ENCODE results near the gene FAM240B.
A peak's percentile ranks its signal among the peaks of the same experiment; 100 is the strongest.

FAM240B gene

DNA sequence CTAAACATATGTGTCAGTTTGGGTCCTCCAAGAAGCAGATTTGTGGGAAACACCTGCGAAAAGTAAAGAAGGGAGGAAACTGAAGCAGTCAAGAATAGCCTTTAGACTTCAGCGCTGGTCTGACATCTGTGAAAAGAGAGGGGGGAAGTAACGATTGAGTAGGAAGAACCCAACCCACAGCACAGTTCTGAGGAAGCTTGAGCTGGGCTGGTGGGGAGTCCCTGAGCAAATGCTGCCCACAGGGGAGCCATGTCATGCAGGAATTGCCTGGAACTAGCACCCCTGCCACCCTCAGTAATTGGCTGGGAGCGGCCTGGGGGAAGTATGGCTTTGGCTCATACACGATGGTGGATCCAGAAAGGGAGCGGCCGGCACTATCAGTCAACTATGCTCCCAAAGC lies 20.6 kb downstream of the FAM240B start:
- no peak for DNase-seq

DNA sequence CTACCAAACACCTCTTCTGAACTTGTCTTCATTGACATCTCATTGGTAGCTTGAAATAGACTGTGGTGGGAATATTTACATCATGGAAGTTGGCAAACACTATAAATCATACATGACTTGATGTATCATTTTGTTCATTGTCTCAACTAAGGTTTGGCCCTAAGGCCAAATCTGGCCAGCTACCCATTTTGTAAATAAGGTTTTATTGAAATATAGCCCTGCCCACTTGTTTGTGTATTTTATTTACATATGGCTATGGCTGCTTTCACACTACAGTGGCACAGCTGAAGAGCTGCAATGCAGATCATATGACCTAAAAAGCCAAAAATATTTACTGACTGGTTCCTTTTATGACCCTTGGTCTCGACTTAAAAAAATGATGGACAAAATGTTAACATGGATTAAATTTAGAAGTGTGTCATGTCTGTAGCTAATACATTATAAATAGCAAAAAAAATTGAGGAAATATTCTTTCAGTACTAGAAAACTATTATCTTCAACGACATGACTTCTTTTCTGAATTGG lies 22.1 kb downstream of the FAM240B start:
- no peak for DNase-seq

DNA sequence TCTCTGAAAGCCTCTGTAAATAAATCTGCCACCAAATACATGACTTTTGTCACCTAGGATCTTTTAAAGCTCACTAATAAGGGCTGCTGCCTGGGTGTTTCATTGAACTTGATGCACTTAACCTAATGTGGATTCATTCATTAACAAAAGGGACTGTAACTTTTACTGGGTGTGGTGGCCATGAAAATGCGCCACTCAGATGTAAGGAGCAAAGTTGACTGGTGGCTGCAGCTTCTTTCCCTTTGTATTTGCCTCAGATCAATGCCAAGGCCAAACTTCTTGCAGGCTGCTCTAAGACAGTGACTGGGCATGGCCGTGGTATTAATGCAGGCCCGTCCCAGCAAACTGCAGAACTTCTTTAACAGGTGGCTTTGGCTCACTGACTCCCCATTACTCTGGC lies 22.9 kb downstream of the FAM240B start:
- DNase-seq: no peak

DNA sequence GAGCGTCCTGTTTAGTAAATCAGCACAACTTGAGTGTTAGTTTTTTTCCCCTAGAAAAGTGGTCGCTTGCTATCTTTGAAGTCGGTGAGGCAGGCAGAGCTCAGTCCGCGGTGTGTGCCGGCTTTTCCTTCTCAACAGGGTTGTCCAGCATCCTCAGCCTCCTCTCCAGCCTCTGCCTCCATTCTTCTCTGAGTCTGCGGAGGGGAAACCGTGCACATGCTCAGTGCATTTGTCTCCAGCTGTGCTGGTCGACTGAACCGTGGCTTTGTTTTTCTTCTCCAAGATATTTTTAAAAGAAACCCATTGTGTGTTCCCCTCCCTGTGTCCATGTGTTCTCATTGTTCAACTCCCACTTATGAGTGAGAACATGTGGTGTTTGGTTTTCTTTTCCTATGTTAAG lies 25.3 kb downstream of the FAM240B start:
- no peak for DNase-seq

DNA sequence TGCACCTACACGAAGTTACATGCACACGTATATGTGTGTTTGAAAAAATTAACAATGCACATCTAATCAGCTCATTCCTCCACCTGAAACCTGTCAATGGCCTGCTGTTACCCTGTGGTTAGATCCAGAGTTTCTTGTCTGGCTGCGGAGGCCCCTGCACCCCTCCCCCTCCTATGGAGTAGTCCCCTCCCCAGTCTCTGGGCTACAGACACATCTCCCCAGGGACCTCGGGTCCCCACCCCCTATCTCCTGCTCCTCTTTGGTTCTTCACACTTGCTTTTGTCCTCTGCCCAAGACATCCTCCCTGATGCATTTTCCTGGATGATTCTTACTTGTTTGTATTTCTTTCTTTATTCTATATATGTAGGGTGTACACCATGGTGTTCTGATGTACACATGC lies 27.2 kb downstream of the FAM240B start:
- no peak for DNase-seq

DNA sequence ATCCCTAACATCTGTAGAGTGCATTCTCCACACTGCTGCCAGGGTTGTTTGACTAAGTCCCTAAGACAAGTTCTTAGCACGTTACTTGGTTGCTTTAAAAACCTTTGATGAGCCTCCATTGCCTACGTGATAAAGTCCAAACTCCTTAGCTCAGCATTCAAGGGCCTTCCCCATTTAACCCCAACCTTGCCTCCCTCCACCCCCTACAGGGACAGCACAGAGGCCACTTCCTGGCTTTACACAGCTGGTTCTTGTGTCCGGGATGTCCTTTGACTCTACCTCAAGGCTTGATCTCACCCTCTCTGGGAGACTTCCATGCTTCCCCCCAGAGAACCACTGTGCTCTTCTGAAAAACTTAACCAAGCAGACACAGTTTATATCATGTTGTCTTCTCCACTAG lies 29.4 kb downstream of the FAM240B start:
- DNase-seq: no peak

DNA sequence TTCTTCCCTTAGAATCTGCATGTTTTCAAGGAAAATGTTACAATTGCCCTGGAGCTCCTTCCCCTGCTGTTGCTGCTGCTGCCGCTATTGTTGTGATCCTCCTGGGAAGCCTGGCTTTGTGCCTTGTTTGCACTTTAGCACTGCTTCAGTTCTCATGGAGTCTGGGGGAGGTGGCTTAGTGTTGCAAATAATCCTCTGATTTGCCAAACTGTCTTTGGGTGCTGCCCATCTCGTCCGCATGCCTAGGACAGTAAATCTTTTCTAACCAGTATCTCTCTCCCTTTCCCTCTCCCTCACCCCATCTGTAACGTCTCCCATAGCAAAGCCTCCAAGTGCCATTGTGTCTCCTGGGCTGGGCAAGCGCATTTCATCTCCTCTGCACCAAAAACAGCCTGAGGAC lies 30.3 kb downstream of the FAM240B start:
- no peak for DNase-seq

DNA sequence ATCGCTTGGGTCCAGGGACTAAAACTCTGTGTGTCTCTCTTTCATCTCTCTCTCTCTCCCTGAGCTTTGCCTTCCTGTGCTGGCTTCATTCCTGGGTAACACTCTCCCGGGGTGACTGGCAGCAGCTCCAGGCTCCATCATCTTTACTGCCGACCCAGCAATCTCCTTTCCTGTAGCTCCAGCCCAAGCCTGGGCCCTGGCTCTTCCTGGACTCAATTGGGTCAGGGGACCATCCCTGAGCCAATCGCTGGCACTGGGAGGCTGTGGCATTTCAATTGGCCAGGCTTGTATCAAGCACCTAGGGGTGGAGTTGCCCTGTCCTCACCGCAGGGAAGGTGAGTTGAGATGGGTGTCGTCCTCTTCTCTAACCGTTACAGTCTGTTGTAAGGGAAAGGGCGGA lies 31.9 kb downstream of the FAM240B start:
- DNase-seq: no peak

DNA sequence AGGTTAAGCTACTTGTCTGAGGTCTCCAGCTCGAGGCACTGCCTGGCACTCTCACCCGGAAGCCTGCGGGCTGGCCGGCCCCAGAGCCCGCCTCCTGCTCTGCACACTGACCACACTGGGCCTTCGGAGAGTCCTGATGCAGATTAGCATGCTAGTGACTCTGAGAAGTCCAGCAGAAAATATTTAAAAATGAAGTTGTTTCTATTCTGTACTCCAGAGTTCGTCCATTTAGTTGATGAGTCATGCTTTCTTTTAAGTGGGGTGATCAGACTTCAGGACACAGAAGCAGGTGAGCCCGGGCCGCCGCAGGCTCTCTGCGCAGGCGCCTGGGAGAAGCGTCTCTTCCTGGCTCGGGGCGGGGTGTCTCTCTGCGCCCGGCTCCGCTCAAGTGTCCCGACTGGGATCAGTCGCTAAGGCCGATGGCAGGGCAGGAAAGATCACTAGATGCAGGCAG lies 32.5 kb downstream of the FAM240B start:
- DNase-seq: peak; percentile 55

DNA sequence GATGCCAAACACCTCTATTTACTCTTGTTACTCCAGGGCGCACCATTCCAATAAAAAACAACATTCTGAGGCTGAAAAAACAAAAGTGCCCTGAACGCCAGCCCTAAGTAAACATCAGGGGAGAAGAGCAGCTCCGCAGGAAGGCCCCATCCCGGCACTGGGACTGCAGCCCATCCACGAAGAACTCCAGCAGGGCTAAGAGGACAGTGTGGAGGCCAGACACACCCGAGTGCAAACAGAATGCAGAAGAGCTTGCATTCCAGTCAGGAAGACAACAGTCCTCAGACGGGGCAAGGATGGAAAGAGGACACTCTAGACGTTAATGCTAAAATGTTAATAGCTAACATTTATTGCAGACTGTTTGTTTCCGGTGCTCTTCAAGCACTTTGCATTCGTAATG lies 33.0 kb downstream of the FAM240B start:
- no peak for DNase-seq

DNA sequence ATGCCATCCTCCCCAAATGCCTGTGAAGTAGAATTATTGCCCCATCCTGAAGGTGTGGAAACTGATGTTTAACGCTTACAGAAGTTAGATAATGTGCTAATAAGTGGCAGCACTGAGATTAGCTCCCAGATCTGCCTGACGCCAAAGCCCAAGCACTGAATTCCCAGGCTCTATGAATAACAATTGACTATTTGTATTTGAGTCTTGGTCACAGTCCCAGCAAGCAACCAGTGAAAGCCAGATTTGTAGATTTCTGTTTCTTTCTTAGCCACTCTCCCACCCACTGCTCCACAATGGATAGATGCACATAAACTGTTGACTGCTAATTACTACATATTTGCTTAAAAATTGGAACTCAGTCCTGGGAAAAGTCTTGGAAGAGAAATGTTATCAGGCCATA lies 34.4 kb downstream of the FAM240B start:
- DNase-seq: no peak

DNA sequence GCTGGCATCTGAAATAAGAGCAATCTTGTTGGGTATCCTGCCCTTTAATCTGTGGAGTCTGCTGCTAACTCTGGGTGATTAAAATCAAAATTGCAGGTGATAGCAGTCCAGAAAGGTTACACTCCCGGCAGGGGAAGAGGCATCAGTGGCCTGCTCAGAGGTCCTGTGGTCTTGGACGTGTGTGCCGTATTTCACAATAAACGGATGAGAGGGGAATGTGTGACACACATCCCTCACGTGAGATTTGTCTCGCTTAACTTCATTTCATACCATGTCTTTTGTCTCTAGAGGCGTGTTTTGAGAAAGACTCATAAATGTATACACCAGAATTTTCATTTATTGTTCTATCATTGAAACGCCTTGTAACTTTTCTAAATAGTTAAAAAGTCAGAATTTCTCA lies 36.6 kb downstream of the FAM240B start:
- DNase-seq: no peak

DNA sequence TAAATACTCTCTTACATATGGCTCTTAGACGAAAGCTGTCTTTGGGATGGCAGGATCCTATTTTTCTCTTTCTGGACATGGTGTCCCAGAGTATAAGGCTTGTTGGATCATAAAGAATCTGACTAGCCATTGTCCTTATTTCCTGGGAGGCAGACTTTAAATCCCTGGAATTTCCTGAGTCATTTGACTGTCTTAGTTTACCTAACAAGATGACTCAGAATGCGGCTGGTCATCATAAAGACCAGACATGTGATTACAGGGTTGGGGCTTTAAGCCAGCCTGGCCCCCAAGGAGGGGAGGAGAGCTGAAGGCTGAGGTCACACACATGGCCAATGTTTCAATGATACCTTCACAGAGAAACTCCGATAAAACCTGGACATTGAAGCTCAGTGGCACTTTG lies 37.2 kb downstream of the FAM240B start:
- no peak for DNase-seq

DNA sequence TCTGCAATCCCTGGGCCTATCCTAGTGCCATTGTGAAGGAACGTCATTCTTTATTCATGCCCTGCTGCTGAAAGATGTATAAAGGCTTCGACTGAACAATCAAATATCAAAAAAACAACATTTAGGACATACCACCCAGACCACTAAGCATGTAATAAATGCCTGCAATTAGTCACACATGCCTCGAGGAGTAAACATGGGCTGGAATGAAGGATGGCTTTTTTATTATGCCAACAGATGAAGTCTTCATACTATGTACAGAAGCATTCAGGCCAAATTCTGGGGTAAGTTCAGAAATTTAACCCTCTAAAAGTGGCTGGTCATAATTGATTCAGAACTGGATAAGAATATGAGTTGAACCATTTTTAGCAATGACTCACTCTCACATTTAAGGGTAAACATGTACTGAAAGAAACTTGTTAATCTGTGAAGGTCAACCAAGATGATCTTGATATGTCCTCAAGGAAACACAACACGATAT lies 38.1 kb downstream of the FAM240B start:
- peak; percentile 19 for DNase-seq

DNA sequence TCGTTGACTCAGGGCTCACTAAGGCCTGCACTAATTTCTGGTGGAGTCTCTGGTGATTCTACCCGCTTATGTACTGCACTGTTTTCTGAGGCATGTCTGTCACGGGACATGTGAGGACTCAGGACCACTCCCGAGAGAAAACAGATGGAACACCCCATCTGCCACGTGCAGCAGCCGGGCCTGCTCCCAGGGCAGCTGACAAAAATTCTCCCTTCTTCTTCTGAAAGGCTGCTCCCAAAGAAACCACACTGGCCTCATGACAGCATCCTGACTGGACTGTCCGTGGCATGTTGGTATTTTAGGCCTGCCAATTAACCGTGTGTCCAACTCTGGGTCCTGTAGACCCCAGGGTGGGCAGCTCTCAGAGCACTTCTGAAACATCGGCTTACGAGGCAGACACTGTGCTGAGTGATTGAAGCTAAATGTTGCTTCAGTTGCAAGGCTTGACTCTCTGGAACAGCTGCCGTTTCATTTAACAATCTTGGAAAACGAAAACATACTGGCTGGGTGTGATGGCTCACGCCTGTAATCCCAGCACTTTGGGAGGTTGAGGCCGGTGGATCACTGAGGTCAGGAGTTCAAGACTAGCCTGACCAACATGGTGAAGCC lies 39.0 kb downstream of the FAM240B start:
- no peak for DNase-seq

DNA sequence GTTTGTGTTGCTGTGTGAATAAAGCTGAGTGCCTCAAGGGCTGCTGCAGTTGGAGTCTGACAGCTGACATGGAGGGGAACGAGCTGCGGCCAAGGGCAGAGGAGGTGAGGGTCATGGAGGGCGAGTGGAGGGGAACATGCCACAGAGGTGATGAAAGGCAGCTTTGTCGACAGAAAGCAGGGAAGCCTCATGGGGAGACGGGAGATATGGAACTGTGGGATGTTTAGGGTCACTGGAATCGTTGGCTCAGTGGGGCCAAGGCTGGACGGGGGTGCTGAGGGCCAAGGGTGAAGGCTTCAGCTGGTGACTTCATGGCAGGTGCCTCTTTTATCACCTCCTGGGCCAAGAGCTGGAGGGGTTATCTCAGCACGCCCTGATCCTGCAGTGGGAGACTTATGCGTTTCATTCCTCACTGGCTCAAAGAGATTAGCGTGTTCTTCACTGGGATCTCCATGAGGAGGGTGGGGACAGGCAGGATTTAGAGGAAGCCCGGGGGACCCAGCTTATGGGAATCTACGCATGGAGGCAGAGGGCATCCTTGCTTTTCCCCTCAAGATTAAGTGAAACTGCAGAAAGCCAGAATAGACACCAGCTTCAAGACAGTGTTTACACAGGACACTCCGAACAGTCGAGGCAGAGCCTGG lies 42.2 kb downstream of the FAM240B start:
- no peak for DNase-seq

DNA sequence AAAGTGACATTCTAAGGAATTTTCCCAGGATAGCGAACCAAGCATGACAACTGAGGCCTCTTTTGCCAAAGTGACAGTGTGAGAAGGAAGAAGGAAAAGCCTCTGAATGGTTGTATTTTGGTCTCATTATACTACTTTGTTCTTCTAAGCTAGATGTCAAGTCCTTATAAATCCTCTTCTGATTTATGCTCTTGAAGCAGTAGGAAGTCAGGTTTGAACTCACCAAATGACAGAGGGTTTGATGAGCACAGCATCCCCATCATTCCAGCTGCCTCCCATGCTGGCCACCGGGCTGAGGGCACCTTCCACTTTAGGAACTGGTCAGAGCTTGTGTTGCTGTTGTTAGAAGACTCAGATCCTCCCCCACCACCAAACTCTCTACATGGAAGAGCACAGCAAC lies 44.1 kb downstream of the FAM240B start:
- no peak for DNase-seq

DNA sequence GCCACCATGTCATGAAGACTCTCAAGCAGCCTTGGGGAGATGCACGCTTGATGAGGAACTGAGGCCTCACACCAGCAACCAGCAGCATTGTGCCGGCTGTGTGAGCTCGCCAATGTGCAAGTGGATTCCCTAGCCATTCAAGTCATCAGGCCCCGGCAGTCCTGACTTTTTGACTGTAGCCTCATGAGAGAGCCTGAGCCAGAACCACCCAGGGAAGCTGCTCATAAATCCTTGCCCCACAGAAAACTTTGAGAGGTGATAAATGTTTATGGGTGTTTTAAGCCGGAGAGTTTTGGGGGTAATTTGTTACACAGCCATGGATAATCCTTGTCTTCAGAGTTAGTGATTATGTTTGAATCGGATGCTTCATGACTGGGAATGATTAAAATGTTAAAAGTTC lies 44.7 kb downstream of the FAM240B start:
- no peak for DNase-seq

DNA sequence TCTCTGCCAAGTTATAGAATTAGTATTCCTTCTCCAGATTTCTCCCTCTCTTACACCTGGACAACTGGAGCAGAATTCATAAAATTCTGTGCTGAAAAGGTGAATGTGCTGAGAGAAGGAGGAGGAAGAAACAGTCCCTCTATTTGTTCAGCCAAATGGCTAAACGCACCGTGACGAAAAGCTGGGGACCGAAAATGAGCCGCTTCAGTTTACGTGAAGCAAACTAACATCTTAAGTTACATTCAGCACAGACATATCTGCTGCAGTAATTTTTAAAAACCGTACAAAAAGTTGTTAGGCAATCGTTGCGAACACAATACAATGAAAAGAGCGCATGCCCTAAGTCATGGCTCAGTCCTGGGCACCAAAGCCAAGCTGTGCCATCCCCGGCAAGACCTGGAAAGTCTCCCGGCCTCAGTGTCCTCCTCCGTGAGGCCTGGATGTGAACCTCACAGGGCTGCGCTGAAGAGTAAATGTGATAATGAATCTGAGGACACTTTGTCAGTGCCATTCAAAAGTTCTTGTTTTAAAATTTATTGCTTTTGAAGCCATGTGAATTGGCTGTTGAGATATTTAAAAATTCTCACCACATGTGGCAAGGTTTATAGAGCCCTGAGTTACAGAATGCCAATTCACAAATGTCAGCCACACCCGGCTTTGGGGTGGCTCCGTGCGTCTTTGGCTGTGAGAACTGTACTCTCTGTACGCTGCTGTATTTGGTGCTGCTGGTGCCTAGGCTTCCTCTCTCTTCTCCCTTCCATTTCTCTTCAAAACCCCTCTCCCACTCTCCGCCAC lies 46.3 kb downstream of the FAM240B start:
- DNase-seq: no peak

DNA sequence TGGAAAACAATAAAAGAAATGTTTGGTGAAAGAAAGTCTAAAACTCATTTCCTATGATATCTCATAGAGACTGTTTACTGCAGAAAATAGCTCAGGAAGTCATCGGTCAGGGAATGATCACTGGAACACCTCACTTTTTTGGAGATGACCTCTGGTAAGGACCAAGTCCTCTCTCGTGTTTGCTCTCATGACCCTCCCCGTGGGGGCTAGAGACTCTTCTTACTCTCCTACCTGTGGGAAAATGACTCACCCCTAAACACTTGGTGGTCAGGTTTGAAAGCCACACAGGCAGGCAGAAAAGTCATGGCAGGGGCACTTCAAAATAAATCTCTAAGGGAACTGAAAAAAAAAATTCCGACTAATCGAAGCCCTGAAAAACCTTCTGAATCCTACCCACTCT lies 48.2 kb downstream of the FAM240B start:
- no peak for DNase-seq

DNA sequence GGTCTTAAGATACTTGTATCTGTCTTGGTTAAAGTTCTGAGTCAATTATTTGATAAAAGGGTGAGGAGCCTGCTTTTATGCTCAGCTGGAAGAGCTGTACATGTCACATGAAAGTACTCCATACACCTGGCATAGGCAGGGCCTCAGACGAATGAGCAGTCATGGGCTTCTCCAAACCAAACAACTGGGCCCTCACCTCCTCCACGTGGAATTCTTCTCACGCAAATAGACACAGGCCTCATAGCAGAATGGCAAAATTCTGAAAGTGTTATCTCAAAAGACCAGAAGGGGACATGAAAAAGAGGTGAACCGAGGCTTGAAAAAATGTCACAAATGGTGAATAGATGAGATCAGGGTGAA lies 48.6 kb downstream of the FAM240B start:
- DNase-seq: no peak

DNA sequence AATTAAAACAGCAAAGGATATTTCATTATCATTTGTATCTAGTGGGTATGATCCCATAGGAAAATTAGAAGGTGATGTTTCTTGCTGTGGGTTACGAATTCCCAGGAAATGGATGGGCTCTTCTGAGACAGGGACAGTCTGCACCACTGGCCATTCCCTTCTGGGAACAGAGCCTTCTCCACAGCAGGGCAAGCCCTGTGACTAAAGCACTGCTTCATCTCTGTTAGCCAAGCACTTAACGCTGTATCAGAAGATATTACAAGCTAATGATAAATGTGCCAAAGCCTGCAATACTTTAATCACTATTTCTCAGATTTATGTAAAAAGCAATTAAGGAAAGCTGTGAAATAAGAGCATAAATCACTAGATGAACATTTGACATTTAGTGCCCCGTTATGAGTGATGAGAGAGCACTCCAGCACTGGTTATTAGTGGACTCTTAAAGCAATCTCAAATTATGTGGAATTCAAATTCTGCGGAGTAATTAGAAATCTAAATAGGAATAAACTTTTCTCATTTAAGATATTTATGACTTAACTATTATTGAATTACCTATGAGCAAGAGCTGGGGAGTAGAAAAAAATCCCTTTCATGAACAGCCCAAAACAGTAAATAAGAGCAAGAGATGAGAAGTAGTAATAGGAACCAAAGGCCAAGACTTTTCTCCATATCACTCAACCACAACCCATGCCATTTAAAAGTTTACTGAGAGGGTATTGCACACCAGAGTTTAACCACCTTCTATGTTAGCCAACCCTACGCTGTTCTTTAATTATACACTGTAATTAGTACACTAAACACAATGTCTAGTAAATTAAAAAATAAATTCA lies 49.2 kb downstream of the FAM240B start:
- DNase-seq: no peak

Data from activated CD4-positive, alpha-beta T cell treated with anti-CD3 and anti-CD28 coated beads, Interleukin-10, Interleukin-2, amounts not matched to agents 100 ng/mL and 50 ng/mL, durations not matched to agents 16 hours and 8 hours (primary cell).